ENCODE results near the gene NFATC2.

DNA sequence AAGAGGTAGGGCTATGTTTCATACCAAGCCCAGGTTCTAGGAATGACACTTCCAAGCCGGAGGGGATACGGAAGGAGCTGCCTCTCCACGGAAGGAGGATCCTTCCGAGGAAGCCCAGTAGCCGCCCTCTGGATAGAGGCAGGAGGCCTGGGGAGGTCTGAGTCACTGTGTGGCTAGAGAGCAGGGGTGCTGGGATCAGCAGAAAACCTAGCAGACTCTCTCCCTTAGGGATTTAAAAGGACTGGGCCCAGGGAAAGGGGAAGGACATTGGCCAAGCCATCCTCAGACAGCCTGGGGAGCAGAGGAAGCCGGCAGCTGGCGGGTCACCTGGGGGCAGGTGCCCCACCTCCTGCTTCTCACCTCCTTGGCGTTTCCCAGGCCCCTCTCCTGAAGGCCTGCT is 36.6 kb upstream of the NFATC2 start:
- no peak for TF ChIP-seq CTCF (IDR thresholded peaks at IDR 0.05; ENCODE audit: insufficient read depth, low read length, poor library complexity, severe bottlenecking)
- TF ChIP-seq EZH2phosphoT487 (conservative IDR thresholded peaks at IDR 0.05; ENCODE audit: low read length): no peak

Measured in SU-DHL-6 (cell line).